Measurements from ENCODE around the gene KRT20.

DNA sequence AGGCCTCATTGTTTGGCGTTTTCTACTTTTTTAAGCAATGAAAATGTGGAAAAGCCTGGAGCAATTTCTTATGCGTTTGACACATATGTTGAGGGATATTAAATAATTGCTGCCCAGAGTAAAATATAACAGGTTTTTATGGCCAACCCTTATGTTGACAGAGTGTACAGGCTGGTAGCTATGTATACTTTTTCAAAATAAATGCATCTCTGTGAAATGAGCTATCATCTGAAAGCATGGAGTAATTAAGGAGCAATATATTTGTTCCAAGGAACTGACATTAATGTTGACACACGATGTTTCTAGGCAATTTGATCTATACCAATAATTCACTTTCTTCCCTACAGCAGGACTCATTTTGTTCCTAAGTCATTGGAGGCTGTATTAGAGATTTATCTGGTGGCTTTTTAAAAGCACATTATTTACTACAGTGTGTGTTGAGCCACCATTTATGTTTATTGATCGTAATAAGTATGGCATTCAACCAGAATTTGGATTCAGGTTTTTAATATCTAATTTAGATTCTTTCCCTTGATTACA is 11.9 kb upstream of the KRT20 start:
- TF ChIP-seq, protein P1, sequence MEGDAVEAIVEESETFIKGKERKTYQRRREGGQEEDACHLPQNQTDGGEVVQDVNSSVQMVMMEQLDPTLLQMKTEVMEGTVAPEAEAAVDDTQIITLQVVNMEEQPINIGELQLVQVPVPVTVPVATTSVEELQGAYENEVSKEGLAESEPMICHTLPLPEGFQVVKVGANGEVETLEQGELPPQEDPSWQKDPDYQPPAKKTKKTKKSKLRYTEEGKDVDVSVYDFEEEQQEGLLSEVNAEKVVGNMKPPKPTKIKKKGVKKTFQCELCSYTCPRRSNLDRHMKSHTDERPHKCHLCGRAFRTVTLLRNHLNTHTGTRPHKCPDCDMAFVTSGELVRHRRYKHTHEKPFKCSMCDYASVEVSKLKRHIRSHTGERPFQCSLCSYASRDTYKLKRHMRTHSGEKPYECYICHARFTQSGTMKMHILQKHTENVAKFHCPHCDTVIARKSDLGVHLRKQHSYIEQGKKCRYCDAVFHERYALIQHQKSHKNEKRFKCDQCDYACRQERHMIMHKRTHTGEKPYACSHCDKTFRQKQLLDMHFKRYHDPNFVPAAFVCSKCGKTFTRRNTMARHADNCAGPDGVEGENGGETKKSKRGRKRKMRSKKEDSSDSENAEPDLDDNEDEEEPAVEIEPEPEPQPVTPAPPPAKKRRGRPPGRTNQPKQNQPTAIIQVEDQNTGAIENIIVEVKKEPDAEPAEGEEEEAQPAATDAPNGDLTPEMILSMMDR (conservative IDR thresholded peaks at IDR 0.05; ENCODE audit: low read length) = no peak
- TF ChIP-seq EZH2phosphoT487 (IDR thresholded peaks at IDR 0.05; ENCODE audit: borderline replicate concordance, low read depth, low read length) = no peak
